ENCODE data around the gene SLC25A13. TPM values are rescaled to one million over a fixed set of nuclear protein-coding genes. Genes with fewer than 3 reads are reported as not detected.

Gene SLC25A13
- total RNA-seq, 1 experiment from 2014 or later: 102 TPM

DNA sequence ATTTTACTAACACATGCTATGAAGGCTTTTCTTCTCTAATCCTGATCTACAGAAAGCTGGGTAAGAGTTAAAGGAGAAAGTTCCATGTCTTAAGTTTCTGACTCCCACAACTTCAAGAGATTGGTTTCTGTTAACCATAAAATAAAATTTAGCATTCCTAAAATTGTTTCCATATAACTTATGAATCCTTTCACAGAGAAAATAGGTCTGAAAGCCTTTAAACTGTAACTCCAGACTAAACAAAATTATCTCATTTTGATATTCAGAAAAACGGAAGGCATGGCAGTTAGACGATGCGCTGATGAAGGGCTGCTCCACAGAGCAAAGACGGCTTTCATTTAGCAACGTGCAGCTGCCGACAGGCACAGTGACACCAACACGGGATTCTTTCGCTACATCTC is 133.3 kb downstream of the SLC25A13 start:
- no peak overlapping the region for H3K4me3 ChIP-seq (ENCODE audit: low read depth, low read length)
- CTCF ChIA-PET: no interaction called here
- H3K4me1 ChIP-seq: peaks cover 12% of the 10 kb centered on the region
- Mint-ChIP-seq H3K27me3 (ENCODE audit: insufficient read depth, unreplicated experiment) (no peaks in the 10 kb centered on the region), H3K36me3 (ENCODE audit: insufficient read depth, unreplicated experiment) (peaks cover 78% of the 10 kb centered on the region), H3K4me3 (ENCODE audit: unreplicated experiment) (no peak overlapping the region), H3K27ac (ENCODE audit: unreplicated experiment) (no peak overlapping the region), H3K9me3 (ENCODE audit: unreplicated experiment) (no peaks in the 10 kb centered on the region), H3K4me1 (ENCODE audit: low read depth, unreplicated experiment) (no peaks in the 10 kb centered on the region)
- POLR2A ChIA-PET: no interaction called here
- BruUV-seq (replicated peaks): no TSS peak
- no peaks in the 10 kb centered on the region for H3K27me3 ChIP-seq (replicated peaks; ENCODE audit: control insufficient read depth, insufficient read depth, low read length)
- DNase-seq: no peak
- no peaks in the 10 kb centered on the region for H3K9me3 ChIP-seq
- TF ChIP-seq, protein P1, sequence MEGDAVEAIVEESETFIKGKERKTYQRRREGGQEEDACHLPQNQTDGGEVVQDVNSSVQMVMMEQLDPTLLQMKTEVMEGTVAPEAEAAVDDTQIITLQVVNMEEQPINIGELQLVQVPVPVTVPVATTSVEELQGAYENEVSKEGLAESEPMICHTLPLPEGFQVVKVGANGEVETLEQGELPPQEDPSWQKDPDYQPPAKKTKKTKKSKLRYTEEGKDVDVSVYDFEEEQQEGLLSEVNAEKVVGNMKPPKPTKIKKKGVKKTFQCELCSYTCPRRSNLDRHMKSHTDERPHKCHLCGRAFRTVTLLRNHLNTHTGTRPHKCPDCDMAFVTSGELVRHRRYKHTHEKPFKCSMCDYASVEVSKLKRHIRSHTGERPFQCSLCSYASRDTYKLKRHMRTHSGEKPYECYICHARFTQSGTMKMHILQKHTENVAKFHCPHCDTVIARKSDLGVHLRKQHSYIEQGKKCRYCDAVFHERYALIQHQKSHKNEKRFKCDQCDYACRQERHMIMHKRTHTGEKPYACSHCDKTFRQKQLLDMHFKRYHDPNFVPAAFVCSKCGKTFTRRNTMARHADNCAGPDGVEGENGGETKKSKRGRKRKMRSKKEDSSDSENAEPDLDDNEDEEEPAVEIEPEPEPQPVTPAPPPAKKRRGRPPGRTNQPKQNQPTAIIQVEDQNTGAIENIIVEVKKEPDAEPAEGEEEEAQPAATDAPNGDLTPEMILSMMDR (IDR thresholded peaks at IDR 0.05; ENCODE audit: insufficient read depth in 1 of 2, low read depth in 1 of 2, low read length in 1 of 2, severe bottlenecking in 1 of 2, unreplicated experiment in 1 of 2): no peak
- intact Hi-C loops (cut with micrococcal nuclease; ENCODE audit: unreplicated experiment): no loop called here
- H3K36me3 ChIP-seq (ENCODE audit: control insufficient read depth, insufficient read depth, low read length): no peaks in the 10 kb centered on the region; the same call in 1 of the 2 replicates

DNA sequence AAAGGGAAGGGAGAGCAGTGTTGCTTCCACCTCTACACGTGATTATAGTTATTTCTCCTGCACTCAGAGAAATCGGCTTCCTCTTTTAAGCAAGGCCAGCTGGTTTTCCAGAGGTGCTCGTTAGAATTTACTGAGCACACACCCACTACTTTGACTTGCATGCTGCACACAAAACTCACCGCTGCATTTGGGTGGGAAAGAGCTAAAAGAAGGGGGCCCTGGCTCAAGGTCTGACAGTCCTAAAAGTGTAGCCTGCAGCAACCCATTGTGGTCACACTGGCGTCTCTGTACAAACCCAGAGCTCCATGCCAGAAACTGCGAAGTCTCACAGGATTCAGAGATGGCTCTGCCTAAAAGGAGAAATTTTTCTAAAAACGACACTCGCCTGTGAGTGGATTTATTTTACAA is 133.7 kb downstream of the SLC25A13 start:
- no peaks in the 10 kb centered on the region for H3K27me3 ChIP-seq (replicated peaks; ENCODE audit: control insufficient read depth, insufficient read depth, low read length)
- TF ChIP-seq, protein P1 (IDR thresholded peaks at IDR 0.05; ENCODE audit: insufficient read depth in 1 of 2, low read depth in 1 of 2, low read length in 1 of 2, severe bottlenecking in 1 of 2, unreplicated experiment in 1 of 2): no peak
- no peak overlapping the region for H3K4me3 ChIP-seq (ENCODE audit: low read depth, low read length)
- no peaks in the 10 kb centered on the region for H3K9me3 ChIP-seq
- BruUV-seq (replicated peaks): no TSS peak
- Mint-ChIP-seq H3K4me1 (ENCODE audit: low read depth, unreplicated experiment) (no peaks in the 10 kb centered on the region), H3K4me3 (ENCODE audit: unreplicated experiment) (no peak overlapping the region), H3K36me3 (ENCODE audit: insufficient read depth, unreplicated experiment) (peaks cover 82% of the 10 kb centered on the region), H3K9me3 (ENCODE audit: unreplicated experiment) (no peaks in the 10 kb centered on the region), H3K27me3 (ENCODE audit: insufficient read depth, unreplicated experiment) (no peaks in the 10 kb centered on the region), H3K27ac (ENCODE audit: unreplicated experiment) (no peak overlapping the region)
- H3K36me3 ChIP-seq (ENCODE audit: control insufficient read depth, insufficient read depth, low read length): no peaks in the 10 kb centered on the region; the same call in 1 of the 2 replicates
- intact Hi-C loops (cut with micrococcal nuclease; ENCODE audit: unreplicated experiment): no loop called here
- peaks cover 12% of the 10 kb centered on the region for H3K4me1 ChIP-seq
- CTCF ChIA-PET: no interaction called here
- no peak for DNase-seq
- POLR2A ChIA-PET: no interaction called here

DNA sequence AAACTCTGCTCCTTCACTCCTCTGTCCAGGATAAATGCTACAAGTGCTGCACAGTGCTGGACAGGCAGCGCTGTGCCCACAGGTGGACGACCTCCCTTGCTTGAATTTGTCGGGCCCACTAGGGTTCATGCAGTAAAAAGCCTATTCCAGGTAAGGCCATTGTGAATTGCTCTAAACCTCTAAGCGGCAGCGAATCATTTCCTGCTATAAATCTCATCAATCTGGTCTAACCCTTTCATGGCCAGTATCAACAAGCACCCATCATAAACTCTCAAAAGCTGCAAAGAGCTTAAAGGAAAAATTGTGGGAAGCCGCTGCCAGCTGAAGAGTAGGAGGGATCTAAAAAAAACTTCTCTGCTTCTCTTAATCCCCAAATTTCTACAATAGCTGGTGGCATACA is 134.2 kb downstream of the SLC25A13 start:
- Mint-ChIP-seq H3K4me3 (ENCODE audit: unreplicated experiment) (no peak overlapping the region), H3K36me3 (ENCODE audit: insufficient read depth, unreplicated experiment) (peaks cover 86% of the 10 kb centered on the region), H3K4me1 (ENCODE audit: low read depth, unreplicated experiment) (no peaks in the 10 kb centered on the region), H3K27ac (ENCODE audit: unreplicated experiment) (no peak overlapping the region), H3K9me3 (ENCODE audit: unreplicated experiment) (no peaks in the 10 kb centered on the region), H3K27me3 (ENCODE audit: insufficient read depth, unreplicated experiment) (no peaks in the 10 kb centered on the region)
- POLR2A ChIA-PET: no interaction called here
- Histone ChIP-seq H3K4me3 (ENCODE audit: low read depth, low read length) (no peak overlapping the region), H3K36me3 (ENCODE audit: control insufficient read depth, insufficient read depth, low read length) (no peaks in the 10 kb centered on the region; the same call in 1 of the 2 replicates), H3K27me3 (replicated peaks; ENCODE audit: control insufficient read depth, insufficient read depth, low read length) (no peaks in the 10 kb centered on the region), H3K9me3 (no peaks in the 10 kb centered on the region), H3K4me1 (peaks cover 14% of the 10 kb centered on the region)
- DNase-seq: no peak
- no TSS peak for BruUV-seq (replicated peaks)
- intact Hi-C loops (cut with micrococcal nuclease; ENCODE audit: unreplicated experiment): no loop called here
- TF ChIP-seq, protein P1 (IDR thresholded peaks at IDR 0.05; ENCODE audit: insufficient read depth in 1 of 2, low read depth in 1 of 2, low read length in 1 of 2, severe bottlenecking in 1 of 2, unreplicated experiment in 1 of 2): no peak
- CTCF ChIA-PET: no interaction called here

Measured in Caco-2 (cell line).